CD4-positive, alpha-beta T cell treated with Interleukin-21 for 1 hour (primary cell): ENCODE data around the gene PKN1.
A peak's percentile ranks its signal among the peaks of the same experiment; 100 is the strongest.

ENCODE experiments used
- DNase-seq: peaks from one replicate; pipeline ENCODE4 v3.0.0-alpha.2; 2020

Gene PKN1

GRCh38 chr19:14406645-14407401 is 26.3 kb upstream of the PKN1 start:
- peak; percentile 51 for DNase-seq

- DNase-seq, result peak; percentile 63
These were observed 25.3 kb upstream of the PKN1 start for GRCh38 chr19:14407605-14408484.

- DNase-seq, result peak; percentile 65
These were observed 24.5 kb upstream of the PKN1 start for GRCh38 chr19:14408491-14409145.

GRCh38 chr19:14409146-14410023 is 23.7 kb upstream of the PKN1 start:
- DNase-seq, result peak; percentile 73

GRCh38 chr19:14410091-14411051 is 22.7 kb upstream of the PKN1 start:
- DNase-seq, result peak; percentile 81

GRCh38 chr19:14411161-14411937 is 21.8 kb upstream of the PKN1 start:
- peak; percentile 51 for DNase-seq

GRCh38 chr19:14411938-14412245 is 21.2 kb upstream of the PKN1 start:
- peak; percentile 51 for DNase-seq

- DNase-seq, result peak; percentile 55
These were observed 20.6 kb upstream of the PKN1 start for GRCh38 chr19:14412324-14412995.

GRCh38 chr19:14412996-14413692 is 20.0 kb upstream of the PKN1 start:
- DNase-seq, result no peak

- peak; percentile 55 for DNase-seq
These were observed 19.4 kb upstream of the PKN1 start for GRCh38 chr19:14413693-14414181.

- DNase-seq, result peak; percentile 53
These were observed 18.0 kb upstream of the PKN1 start for GRCh38 chr19:14414926-14415690.

- peak; percentile 44 for DNase-seq
These were observed 16.3 kb upstream of the PKN1 start for GRCh38 chr19:14416817-14417231.

GRCh38 chr19:14418856-14419105 is 14.3 kb upstream of the PKN1 start:
- DNase-seq, result no peak

- peak; percentile 99 for DNase-seq
These were observed 13.8 kb upstream of the PKN1 start, which contains the start of gene DDX39A for GRCh38 chr19:14419106-14419813. DDX39A (minus strand) TSS chr19:14419341; CDS start chr19:14413220, 6,121 bp downstream.

GRCh38 chr19:14425696-14426138 is 7.4 kb upstream of the PKN1 start:
- DNase-seq, result no peak

- no peak for DNase-seq
These were observed 5.6 kb upstream of the PKN1 start for GRCh38 chr19:14427461-14427860.

GRCh38 chr19:14428882-14429416 is 4.2 kb upstream of the PKN1 start:
- DNase-seq, result no peak
